Stimulated activated CD8-positive, alpha-beta memory T cell treated with anti-CD3 and anti-CD28 coated beads, Interleukin-12 subunit alpha, Interleukin-12 subunit beta, amount 100 ng/mL, for 4 hours (primary cell): ENCODE results near the gene AADACL4.

Experiments used
- DNase-seq: peaks from one replicate; pipeline ENCODE4 v3.0.0-alpha.2; 2020; ENCODE audit warnings: low read depth

AADACL4 gene

DNA sequence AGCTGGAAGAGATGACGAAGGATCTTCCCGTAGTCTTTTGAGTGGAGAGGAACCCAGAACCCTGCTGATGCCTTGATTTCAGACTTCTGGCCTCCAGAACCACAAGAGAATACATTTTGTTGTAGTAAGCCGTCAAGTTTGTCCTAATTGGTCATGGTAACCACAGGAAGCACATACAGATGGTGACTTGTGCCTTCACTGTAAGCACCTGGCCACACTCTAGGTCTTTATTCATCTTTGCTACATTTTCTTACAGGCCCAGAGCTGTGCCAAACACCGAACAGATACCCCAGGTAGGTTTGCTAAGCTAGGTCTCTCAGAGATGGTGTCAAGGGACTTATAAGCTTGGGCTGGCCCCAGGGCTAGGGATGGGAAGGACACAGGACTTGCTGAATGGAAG is 30.7 kb upstream of the AADACL4 start:
- no peak for DNase-seq

DNA sequence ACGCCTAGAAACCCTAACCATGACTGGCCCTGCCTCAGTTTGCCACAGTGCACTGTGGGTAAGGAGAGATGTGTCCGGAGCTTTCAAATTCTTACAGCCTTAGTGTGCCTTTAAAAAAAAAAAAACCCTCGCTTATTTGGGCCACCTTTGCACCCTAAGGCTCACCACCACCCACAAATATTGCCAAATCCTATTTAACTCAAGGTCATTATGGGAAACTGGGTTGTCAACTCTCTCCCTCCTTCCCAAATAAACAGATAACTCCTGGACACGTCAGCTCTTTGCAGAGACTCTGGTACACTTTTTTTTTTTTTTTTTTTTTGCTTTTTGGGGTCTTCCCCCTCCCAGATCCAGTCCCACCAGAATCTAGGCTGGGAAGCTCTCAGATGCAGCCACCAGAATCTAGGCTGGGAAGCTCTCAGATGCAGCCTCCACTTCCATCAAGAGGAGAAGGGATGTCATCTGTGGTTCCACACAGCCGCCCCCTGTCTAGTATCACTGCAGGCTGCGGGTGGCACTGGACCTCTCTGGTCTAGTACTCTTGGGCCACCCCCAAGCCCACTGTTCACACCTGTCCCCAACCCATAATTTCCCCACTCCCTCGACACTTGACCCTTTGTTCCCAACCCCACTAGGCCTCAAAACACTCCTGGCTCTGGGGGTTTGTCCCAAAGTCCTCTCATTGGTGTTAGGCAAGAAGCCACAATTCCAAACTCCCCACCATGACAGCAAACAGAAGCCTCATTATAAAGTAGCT is 29.3 kb upstream of the AADACL4 start:
- no peak for DNase-seq

DNA sequence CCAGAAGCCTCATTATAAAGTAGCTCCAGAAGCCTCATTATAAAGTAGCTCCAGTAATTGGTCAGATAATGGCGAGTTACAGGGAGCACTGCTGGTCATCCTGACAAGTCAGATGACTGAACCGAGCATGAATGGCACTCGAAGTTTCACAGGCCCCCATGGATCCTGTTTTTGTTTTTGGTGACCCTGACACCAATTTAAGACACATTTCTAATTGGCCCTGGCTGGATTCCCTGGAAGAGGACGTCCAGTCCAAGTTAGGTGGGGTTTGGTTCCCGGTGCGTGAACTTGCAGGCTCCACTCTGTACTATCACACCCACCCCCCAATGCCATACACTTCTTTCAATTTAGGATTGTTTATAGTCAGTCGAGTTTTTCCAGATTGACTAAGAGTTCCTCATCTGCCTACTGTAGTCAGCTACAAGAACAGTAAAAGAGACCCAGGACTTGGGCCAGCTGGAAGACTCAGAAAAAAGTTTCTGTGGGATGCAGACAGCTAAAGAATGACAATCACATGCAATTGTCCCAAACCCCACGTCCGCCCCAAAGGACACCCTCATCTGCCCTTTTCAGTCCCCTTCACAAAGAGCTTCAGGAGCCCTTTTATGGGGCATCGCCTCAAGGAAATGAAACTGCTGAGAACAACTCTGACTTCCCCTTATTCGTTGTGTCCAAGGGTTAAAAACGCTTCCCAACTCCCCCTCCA is 28.6 kb upstream of the AADACL4 start:
- no peak for DNase-seq

DNA sequence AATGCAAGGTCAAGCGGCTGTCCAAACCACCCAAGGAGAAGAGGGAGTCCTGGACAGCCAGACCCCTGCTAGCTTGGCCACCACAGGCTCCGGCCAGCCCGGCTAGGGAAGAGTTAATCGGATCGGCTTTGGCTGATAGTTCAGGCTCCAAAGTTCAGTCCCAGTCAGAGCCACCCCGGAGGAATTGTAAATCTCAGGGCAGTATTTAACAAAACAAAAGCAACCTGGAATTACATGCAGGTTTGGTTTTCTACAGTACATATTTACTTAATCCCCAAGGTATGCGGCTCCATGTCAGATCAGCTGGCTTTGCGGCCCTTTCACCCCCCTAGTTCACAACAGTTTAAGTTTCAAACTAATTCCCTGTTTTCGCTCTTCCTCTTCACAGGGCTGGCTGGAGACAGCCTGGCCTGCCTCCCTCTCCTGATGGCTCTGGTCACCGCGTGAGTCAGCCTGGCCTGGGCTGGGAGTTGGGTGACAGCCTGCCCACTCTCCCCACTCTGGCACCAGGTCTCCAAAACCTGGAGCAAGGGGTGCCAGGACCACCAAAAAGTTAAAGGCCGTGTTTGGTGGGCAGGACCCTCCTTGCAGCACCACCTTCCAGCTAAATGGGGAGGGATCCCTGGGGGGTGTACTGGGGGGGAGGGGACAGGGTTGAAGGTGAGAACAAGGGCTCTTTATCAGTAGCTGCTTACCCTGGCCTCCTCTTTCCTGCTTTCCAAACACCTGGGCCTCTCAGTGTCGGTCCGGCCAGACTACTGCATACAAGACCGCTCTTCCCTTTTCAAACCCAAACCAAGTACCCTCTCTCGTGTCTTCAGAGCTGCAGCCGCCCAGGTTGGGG is 27.8 kb upstream of the AADACL4 start:
- no peak for DNase-seq

DNA sequence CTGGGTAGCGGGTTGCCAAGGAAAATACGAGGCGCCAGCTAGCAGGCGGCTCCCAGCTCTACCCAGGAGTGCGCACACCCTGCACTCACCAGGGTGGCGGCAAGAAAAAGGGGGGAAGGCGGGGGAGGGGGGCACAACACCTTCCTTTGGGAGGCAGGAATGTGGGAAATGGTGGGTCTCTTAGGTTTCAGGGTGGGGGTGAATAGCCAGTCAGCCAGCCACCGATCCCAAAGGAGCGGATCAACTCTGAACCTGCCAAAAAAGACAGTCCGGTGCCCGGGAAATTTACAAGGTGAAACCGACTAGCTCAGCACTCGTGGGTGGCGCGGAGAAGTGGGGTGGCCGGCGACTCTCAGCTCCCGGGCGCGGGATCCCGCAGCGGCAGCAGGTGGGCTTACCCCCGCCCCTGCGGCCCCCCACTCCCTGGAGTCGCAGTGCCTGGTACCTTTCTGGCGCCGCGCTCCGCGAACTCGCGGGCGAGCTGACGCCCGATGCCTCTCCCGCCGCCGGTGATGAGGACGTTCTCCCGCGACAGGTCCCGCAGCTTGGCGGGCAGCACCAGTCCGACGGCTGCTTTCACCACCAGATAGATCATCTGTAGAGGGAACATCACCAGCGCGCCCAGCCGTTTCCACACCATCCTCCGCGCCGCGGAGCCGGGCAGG is 27.0 kb upstream of the AADACL4 start:
- no peak for DNase-seq

DNA sequence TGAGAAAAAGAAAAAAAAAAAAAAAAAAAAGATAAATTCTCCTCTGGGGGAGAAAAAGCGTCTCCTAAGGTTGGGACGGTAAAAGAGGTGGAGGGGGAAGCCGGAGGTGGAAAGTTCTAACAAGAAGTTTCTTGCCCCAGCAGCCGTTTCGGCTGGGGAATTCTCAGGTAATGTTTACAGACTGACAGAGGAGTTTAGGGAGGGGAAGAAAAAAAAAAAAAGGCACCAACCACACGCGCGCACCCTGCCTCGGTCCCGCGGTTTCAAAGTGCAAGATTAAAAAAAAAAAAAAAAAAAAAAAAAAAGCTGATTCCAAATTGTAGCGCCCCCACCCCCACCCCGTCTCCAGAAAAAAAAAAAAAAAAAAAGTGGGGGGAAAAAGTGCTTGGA is 26.4 kb upstream of the AADACL4 start:
- DNase-seq, result no peak

DNA sequence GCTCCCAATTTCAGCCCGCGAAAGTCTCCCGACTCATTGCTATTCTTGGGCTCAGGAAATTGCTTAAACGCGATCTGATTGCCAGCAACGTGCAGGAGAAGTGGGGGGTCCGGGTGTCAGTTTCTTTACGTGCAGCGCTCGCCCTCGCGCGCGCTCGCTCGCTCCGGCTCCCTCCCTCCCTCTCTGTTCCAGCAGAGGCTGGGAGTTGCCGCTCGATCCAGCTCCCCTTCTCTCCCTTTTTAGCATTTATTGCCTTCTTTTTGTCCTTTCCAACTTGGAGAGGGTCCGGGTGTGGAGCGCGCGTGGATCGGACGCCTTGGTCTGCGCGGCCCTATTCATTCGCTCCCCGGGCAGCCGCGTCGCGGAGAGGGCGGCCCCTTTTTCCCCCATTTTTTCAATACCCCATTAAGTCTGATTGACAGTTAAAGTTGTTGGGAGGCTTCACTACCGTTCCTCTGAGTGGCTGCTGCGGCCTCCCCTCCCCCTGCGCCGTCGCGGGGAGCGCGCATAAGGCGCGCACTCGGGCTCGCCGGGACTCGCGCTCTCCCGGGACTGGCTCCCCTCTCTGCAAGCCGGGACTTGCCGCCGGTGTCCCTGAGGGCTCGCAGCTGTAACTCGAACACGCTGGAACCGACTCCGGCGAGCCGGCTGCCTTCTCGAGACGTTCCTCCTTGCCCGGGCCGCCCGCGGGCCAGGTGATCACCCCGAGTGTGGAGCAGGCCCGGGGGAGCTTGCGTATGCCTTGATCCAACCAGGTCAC is 25.8 kb upstream of the AADACL4 start, which contains the start of gene DHRS3:
Gene DHRS3 (minus strand): TSS at position 310 of the 760 bp plus-strand sequence. CDS start 862 bp downstream, outside the sequence.
- DNase-seq, result peak; percentile 54

DNA sequence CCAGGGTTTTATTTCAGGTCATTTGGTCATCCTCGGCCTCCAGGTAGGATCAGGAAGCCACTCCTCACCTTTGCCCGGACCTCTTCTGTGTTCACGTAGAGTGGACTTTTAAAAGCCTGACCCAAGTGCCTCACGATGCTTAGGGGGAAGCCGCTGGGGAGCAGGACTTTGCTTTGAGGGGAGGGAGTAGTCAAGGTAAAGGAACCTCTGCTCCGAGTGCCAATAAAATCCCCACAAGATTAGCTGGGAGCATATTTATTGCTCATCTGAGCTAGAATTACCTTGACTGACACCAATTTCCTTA is 25.3 kb upstream of the AADACL4 start:
- DNase-seq, result no peak

DNA sequence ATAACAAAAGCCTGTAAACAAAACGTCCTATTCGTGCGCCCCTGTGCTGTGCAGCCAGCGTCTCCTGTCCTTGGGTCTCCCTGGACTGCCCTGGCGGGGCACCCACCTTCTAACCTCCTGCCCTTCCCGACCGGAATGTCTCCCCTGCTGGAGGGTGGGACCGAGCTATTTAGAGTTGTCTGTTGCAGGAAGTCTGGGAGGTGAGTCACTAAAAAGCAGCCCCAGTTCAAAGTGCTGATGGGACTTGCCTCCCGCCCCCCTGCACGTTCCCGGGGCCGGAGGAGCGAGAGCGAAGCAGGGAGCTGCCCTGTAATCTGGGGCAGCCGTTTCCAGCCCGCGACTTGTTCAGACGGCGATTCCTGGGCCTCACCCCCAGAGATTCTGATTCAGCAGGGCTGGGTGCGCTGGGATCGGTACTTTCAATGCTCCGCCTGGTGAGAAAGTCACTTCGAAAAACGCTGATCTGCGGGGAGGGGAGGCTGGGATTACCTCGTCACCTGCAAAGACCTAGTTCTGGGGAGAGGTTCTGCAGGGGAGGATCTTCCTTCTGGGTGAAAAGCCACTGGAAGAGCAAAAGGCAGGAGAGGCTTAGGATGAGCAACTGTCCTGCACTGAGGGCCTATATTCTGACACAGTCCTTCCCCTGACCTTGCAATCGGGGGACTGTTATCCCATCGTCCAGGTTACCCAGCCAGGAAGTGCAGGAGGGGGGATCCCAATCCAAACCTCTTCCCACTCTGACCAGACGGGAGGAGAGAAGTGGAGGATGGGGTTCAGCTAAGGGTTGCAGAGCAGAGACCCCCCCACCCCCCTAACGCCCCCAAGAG is 24.7 kb upstream of the AADACL4 start:
- DNase-seq, result peak; percentile 52

DNA sequence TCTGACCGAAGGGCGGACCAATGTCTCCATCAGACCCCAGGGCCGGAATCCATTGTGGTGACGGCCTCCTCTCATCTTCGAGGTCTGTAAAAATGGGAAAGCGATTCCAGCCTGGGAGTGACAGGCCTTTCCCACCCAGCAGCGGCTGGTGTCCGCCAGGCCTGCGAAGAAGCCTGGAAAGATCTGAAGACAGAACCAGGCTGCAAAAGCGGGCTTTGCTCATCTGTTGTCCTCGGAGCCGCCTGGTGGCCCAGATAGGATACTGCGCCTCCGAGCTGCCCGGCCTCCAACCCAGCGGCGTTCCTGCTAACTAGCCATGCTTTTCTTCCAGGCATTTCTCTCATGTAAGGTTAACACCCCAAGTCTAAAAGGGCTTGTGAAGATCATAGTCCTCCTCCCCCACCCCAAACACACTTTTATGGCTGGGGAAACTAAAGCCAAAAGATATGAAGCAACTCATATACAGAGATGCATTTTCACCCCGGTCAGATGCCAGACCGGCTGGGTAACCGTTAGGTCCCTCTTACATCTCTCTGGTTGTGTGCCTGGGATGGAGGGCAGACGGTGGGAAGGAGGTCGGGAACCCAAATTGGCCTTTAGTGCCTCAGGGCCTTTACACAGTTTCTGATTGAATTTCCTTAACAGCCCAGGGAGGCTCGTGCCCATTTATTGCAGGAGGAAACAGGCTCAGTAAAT is 23.9 kb upstream of the AADACL4 start:
- peak; percentile 63 for DNase-seq

DNA sequence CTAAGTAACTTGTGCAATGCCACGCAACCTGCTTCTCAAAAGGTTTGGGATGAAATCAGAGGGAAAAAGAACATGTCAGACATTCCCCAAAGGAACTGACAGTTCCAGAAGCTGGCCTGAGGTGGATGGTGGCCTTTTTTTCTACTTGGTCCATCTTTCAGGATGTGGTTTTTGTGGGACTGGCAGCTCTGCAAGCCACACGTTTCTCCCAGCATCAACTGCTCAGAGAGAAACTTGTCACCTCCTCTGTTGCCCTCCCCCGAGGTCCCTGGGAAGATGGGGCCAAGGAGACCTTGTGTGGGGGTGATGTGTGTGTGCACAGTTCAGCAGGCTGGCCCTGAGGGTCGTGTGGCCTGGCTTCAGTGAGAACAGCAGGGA is 23.4 kb upstream of the AADACL4 start:
- no peak for DNase-seq

DNA sequence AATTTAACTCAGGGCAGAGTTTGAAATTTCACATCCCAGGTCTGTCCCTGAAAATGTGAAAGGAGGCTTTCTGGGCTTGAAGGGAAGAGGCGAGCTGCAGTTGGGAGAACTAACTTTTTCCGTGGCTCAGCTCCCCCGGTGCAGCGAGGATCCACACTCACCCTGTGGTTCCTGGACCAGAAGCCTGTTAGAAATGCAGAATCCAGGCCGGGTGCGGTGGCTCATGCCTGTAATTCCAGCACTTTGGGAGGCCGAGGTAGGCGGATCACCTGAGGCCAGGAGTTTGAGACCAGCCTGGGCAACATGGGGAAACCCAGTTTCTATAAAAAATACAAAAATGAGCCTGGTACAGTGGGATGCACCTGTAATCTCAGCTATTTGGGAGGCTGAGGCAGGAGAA is 23.0 kb upstream of the AADACL4 start:
- no peak for DNase-seq

DNA sequence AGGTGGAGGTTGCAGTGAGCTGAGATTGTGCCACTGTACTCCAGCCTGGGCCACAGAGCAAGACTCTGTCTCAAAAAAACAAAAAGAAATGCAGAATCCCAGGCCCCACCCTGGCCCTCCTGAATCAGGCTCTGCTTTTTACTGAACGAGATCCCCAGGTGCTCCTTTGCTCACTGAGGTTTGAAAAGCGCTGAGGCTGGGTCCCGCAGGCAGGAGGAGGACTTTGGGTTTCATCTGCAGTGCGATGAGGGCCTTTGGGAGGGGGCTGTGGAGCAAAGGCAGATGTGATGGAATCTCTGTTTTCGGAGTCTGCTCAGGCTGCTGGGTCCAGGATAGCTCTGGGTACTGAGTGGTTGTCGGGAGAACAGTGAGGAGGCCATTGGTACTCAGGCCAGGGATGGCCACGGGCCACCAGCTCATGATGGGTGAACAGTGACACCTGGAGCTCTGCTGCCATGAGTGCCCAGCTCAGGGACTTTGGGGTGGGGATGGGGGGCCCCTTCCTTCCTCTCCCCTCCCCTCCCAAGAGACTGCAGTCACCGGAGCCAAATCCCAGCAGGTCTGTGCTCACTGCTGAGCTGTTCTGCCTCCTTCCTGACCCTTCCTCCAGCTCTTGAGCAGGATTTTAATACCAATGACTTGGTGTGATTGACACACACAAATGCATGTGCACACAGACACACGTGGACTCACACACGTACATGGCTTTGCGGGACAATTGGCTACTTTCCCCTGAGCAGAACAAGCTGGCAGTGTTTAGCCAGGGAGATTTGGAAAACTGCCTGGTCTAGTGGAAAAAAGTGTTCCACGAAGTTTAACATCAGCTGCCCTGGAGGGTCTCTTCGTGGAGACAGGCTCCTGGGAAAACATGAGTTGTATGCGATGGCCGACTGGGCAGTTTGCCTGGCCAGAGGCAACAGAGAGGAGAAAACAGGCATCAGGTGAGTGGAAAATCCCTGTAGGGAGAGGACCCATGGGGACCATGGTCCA is 22.2 kb upstream of the AADACL4 start:
- DNase-seq, result no peak

DNA sequence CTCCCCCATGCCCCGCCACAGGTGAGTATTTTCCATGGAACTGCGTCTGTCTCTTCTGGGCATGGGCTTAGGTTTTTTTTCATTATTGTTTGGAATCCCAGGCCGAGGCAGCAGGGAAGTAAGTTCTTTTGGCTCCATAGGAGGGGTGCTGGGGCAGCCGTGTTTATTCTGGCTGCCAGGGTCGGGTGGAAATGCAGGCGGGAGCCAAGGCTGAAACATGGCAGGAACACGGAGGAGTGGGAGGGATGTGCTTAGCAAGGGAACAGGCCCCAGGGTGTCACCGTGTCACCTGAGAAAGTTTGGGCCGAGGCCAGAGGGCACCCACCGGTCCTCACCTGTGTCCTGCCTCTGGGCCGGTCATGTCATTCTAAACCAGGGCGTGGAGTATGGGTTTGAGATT is 21.4 kb upstream of the AADACL4 start:
- no peak for DNase-seq

DNA sequence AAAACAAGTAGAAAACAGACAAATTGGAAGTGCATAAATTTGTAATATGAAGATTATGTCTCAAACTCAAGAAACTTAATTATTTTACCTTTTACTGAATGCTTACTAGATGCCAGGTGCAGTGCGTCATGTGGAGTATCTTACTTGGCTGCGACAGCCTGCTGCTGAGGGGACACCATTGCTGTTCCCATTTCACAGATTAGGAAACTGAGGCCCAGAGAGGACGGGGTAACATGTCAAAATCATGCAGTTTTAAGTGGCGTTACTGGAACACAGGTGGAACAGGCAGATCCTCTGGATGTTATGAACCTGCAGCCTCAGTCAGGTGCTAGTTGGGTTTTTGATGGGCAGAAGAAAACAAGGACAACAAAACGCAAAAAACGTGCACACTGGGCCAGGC is 18.6 kb upstream of the AADACL4 start:
- DNase-seq, result no peak

DNA sequence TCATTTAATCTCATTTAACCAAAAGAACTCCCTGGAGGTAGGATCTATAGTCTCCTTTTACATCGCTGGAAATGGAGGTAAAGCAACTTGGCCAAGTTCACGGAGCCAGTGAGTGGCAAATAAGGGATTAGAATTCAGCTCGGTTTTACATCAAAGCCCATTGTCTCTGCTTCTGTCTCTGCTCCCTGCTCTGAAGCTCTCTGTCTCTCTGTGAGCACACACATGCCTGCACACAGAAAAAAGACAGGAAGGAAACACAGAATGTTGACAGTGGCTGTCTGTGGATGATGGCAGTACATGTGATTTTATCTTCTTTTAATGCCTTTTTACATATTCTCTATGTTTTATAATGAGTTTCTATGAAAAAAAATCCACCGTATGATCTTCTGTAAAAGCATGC is 17.0 kb upstream of the AADACL4 start:
- no peak for DNase-seq

DNA sequence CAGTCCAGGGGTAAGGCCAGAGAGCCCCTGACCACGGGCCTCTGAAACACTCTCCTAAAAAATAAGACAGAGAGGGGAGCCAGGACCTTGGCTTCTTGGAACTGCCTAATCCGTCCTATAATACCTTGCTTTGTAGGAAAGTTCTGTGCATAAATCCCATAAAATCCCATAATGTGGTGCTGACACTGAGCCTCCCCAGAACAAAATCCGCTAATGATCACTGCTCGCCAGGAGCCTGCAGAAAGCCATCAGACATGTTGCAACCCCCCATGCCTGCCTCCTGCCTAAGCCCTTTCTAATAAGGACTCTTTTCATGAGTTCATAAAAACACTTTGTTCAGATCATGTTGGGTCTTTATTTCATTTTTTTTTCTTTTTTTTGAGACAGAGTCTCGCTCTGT is 16.6 kb upstream of the AADACL4 start:
- DNase-seq, result no peak

DNA sequence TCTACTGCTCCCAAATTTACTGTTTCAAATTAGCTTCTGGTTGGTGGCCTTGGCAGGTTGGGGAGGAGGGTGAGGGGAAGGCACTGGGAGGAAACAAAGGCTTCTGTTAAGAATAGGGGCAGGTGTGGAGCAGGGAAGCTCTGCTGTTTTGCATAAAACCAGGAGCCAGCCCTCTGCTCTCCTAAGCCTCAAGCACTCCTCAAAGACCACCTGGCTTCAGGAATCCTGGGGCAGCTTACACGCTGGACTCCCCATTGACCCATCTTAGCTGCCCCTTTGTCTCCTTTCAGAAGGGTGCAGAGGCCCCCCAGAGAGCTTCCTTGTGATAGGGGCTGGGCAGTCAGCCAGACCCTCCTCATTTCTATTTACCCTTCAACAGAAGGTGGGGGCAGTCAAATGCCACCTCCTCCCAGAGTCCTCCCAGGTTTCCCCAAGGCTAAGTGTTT is 14.4 kb upstream of the AADACL4 start:
- no peak for DNase-seq
